GM19193 (cell line): ENCODE results near the gene IRAG1.

Experiments used
- POLR2A ChIP-seq: IDR thresholded peaks from 4 replicates; pipeline ENCODE4 v1.6.1; 2011; ENCODE audit not compliant: insufficient read depth, insufficient read length; ENCODE audit errors: extremely low read depth

Gene IRAG1

DNA sequence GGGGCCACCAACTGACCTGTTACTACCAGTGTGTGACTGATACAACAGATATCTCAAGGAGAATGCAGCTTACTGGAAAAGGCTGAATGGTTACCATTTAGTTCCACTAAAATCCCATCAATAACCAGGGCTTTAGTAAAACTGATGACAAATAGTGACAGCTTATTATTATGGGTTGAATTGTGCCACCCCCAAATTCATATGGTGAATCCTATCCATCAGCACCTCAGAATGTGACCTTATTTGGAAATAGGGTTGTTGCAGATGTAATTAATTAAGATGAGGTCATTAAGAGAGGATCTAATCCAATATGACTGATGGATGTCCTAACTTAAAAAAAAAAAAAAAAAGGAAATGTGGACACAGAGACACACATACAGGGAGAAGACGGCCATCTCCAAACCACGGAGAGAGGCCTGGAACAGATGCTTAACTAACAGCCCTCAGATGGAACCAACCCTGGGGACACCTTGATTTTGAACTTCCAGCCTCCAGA lies 27.4 kb upstream of the IRAG1 start:
- TF ChIP-seq POLR2A: no peak

DNA sequence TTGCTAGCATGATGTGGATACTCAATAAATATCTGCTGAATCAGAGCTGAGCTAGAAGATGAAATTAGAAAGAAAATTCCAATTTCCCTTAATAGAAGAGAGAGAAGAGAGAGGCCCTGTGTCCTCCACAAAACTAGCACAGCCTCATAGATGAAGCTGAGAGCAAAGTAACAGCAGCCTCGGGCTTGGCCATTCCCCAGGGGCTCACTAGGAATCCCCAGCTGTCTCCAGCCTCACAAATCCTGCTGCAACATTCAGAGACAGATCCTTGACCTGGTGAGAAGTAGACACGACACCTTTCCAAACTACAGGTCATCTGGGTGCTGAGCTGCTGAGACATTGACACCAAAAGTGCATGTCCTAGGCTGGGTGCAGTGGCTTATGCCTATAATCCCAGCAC lies 26.1 kb upstream of the IRAG1 start:
- TF ChIP-seq POLR2A: no peak

DNA sequence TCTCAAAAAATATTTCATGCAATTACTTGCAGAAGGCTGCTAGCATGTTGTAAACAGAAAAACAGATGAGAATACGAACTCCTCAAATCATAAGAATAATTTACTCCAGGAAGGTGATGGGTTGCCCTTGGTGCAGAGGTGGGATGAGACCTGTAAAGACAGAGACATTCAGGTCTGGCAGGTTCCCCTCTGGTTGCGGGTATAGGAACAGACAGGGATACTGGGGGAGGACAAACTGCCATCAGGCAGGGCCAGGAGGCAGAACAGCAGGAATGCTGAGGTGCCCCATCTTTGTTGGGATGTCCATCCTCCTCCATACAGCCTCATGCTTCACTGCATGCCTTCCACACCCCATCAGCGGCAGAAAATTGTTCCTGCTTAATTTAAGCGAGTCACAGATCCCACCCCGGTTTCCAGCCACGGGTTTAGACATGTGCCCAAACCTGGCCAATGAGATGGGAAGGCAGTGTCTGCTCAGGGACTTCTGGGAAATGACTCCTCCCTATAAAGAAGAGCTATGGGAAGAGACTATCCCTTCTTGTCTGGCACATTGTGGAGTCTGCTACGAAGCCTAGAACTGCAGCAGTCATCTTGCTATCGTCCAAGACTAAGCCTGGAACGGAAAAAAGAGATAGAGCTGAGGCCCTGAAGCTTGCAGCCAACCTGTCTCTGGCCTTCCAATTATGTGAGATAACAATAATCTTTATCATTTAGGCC lies 23.1 kb upstream of the IRAG1 start:
- no peak for TF ChIP-seq POLR2A

DNA sequence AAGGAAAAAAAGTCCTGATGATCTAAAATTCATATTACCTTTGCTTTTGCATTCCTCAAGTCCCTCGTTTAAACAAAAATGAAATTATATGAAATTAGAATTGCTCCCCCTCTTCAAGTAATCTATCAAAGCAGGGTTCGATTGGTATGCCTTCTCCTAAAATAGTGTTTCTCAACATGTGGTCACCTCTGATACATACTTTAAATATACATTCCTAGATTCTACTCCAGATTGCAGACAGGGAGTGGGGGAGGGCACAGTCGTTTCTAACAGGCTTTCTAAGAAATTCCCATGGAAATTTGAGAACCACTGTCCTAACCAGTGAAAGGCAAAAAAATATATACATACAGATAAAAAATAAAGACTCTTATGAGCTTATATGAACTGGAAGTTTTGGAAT lies 22.6 kb upstream of the IRAG1 start:
- no peak for TF ChIP-seq POLR2A

DNA sequence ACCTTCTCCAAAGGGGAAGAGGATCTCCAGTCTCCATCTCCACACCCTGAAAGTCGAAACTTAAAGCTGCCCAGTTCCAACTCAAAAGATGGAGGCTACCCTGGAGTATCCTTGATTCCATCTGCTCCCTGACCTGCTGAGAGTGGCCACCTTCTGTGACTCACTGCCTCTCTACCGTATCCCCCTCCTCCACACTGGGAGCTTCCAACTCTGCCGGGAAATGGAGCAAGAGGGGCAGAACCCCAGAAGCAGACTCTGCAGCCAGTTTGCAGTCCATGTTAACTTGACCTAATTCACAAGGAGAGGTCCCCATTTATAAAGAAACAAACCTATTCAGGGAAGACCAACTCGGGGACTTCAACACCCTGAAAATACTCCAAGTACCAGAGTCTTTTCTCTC lies 22.0 kb upstream of the IRAG1 start:
- TF ChIP-seq POLR2A: no peak

DNA sequence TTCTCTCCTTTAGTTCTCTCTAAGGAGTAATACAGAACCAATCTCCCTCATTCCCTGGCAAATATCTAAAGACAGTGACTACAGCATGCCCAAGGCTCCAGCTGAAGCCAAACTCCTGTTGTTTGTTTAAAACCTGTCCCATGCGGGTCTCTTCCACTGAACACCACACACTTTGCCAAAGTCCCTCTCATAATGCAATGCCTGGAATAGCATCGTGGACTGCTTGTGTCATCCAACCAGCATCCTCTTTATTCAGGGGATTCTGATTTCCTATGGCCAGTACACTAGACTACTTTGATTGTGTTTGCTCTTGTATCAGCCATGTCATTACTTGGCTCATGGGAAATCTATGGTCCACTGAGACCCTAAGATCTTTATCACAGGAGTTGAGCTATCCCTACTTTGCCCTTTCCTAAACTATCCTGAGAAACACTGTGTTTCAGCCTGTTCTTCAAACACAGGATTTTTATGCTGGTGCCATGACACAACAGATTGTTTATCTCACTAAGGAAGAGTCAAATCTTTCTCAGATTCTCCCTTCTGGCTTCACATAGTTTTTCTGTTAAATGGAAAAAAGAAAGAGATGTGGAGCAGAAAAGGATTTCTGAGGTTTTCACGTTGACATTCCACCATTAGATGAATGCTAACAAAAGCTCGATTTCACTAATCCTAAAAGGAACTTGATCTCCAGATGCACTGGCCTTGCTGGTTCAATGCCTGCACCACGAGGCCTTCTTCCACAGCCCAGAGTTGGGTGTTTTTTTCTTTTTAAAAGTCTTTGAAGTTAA lies 15.9 kb upstream of the IRAG1 start:
- no peak for TF ChIP-seq POLR2A

DNA sequence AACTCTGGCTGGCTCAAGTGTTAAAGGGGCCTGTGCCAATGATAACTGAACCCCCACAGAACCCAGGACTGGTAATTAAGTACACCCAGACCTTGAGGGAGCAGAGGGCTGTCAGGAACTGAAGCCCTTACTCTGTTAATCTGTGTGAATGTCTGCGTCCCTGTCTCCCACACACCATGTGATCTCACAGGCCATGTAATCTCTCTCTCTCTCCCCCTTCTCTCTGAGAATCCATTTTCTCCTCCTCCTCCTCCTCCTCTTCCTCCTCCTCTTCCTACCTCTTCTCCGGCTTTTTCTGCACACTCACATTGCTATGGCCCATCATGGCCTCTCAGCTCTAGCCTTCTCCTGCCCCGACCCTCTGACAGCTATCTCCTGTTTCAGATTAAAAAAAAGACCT lies 14.6 kb upstream of the IRAG1 start:
- TF ChIP-seq POLR2A: no peak

DNA sequence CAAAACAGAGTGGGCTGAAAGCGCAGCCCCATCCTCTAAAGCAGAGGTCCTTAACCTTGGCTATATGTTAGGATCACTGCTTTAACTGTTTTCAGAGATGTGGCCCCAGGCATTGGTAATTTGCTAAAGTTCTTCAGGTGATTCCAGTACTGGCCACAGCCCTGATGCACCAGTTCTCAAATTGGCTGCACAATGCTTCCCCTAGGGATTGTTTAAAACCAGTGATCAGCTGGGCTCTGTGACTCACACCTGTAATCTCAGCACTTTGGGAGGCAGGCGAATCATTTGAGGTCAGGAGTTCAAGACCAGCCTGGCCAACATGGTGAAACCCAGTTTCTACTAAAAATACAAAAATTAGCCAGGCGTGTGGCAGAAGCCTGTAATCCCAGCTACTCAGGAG lies 8.4 kb upstream of the IRAG1 start:
- no peak for TF ChIP-seq POLR2A

DNA sequence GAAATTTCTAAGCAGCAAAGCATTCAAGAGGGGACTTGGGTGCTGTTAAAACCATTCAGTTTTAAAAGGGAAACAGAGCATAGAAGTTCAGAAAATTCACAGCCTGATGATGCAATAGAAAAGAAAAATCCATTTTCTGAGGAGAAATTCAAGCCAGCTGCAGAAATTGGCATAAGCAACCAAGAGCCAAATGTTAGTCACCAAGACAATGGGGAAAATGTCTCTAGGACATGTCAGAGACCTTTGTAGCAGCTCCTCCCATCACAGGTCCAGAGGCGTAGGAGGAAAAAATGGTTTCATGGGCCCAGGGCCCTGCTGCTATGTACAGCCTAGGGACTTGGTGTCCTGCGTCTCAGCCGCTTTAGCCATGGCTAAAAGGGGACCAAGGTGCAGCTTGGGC lies 5.5 kb upstream of the IRAG1 start:
- TF ChIP-seq POLR2A: no peak

DNA sequence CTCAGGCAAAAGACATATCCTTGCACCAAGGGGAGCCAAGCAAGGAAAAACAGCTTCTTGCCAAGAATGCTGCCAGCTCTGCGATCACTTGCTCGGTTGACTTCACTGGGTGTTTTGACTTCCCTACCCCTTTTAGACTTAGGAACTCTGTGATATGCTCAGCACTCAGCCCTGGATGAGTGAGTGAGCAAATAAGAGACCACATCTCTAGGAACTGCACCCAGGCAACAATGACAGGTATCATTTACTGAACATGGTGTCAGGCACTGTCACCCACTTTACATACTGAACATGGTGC lies 3.7 kb upstream of the IRAG1 start:
- no peak for TF ChIP-seq POLR2A

DNA sequence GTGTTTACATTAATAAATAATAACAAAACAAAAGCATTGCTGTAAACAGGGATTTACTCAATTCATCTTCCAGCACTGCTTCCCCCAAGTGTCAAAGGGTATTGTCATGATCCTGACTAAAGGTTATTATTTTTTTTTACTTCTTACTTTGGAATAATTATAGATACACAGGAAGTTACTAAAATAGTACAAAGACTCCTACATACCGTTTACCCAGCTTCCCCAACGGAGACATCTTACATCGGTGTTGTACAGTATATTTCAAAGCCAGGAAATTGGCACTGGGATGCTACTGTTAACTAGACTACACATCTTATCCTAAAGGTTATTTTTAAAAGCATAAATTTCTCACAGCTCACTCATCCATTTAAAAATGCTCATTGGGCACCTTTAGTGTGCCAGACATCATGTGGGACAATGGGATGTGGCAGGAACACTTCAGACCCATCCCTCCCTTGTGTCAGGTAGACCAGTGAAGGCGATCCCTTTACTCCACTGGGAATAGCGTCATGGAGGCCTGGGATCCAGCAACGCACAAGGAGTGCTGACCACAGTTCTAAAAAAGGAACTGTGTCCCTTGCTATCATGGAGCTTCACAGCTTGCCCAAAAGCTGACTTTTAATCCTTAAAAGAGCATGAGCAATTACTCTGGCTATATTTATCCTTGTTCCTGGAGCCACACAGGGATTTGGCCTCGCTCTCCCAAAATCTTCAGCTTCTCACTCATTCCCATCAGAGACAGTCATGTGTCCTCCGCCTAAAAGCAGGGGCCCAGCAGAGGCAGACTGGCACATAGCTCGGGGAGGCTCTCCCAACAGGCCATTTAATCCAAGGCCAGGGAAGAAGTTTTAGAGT lies 3.1 kb upstream of the IRAG1 start:
- no peak for TF ChIP-seq POLR2A

DNA sequence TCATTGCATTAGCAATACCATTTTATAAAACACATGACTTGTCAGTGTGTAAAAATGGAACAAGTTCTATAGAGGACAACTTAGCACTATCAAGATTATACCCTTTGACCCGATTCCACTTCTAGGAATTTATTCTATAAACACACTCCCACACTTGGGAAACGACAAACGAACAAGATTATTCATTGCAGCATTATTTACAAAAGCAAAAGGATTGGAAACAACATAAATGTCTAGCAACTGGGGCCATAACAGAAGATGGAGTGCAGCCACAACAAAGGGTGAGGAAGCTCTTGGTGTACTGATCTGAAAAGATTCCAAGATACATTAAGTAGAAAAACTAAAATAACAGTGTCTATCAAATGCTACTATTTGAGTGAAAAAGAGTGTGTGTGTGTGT lies 2.3 kb upstream of the IRAG1 start:
- TF ChIP-seq POLR2A: no peak

DNA sequence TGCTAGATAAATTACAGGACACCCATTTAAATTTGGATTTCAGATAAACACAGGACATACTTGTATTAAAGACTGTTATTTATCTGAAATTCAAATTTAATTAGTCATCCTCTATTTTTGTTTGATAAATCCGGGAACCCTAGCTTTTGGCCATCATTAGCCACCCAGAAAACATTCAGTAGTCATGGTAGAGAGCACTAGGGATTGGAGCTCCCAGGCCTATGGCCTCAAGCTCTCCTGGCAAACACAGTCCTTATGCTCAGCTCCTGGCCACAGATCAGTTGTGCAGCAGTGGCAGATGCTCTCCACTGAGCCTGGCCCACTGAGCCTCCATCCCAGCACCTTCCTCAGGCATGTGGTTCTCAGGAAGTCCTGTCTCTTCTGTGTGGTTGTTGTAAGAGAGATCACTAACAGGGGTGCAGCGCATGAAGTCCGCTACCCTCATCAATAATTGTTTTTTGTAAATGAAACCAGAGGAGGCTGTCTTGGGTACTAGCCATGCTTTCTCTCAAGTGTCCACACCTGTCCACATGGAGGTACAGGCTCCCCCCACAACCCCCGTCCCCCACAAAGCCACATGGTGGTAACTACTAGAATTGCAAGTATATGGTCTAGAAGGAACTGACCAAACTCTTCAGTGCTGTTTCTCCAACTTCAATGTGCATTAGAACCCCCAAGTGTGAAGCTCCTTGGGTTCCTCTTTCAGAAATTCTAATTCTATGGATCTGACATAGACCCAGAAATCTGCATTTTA lies 1.1 kb upstream of the IRAG1 start:
- TF ChIP-seq POLR2A: no peak

DNA sequence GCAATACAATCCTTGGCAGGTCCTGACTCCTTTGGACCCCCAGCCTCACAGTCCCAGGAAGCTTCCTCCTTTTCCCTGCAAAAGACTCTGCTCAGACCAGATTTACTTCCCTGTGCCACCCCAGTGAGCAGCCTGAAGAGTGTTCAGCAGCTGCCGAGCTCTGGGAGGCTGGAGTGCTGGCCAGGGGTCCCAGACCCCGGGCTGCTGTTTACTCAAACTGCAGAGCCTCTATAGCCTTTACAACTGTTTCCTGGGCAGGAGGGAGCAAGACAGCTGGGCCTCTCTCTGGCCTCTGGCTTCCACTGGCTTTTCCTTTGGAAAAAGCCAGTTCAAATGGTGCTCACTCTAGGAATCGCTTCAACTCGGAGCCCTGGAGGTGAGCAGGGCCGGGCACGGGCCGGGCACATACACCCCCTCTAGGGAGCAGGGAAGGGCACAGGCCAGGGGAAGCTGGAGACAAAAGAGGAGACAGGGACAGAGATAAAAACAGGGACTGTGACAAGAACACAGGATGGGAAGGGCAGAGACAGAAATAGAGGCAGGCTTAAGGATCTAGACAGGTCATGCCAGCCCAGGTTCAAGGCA lies 932 bp downstream of the IRAG1 start:
- TF ChIP-seq POLR2A: no peak
